ENCODE measurements around the gene KMT5C. TPM values are rescaled to one million over a fixed set of nuclear protein-coding genes. Genes with fewer than 3 reads are reported as not detected.

KMT5C gene
- total RNA-seq, 1 experiment from 2014 or later = 54.5 TPM

DNA sequence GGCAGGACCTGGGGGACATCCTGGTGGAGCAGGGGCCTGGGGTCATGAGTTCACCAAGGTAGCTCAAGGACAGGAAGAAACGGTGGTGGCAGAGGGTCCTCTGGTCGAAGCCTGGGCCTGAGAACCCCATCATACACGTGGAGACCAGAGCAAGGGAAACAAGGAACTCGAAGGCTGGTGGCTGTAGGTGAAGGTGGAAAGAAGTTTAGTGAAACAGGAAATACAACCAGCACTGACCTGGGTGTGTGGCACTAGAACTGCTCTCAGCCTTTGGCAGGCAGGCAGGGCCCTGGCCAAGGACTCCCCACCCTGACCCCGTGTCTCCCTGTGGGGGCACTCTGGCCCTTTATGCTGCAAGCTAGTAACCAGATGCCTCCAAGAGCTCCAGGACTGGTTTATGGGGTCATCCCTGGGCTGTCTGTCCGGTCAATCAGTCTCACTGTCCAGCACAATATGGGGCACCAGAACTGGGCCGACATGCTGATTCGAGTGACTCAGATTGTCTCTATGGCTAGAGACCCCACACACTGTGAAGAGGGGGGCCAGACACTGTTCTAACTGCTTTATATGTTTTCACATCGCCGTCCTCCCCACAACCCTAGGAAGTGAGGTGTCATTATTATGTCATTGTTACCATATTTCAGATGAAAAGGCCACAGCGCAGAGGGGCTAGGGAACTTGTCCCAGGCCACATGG lies 11.1 kb downstream of the KMT5C start:
- Histone ChIP-seq H3K4ac (ENCODE audit: low read depth, low read length) (no peak overlapping the region), H3K27ac (ENCODE audit: insufficient read length, low read depth, low read length) (no peak overlapping the region)

More for the DNA sequence above, 11.1 kb downstream of the KMT5C start:
- Histone ChIP-seq H4K91ac (ENCODE audit: insufficient read length, low read depth, low read length) (no peak overlapping the region), H3K9me3 (ENCODE audit: control insufficient read depth, low read depth, low read length) (no peaks in the 10 kb centered on the region), H2BK5ac (ENCODE audit: insufficient read length, low read length) (no peak overlapping the region), H2AK5ac (ENCODE audit: insufficient read length, low read length) (no peak overlapping the region), H2BK15ac (ENCODE audit: low read depth, low read length) (no peak overlapping the region), H2BK12ac (ENCODE audit: insufficient read length, low read depth, low read length) (no peak overlapping the region), H3K23me2 (ENCODE audit: insufficient read length, low read depth, low read length, poor library complexity, severe bottlenecking) (peaks cover 9% of the 10 kb centered on the region), H3K9ac (ENCODE audit: extremely low read depth, insufficient read length, low read length) (no peak overlapping the region), H2BK120ac (ENCODE audit: low read depth, low read length, poor library complexity, severe bottlenecking) (no peak overlapping the region), H3K79me2 (ENCODE audit: insufficient read depth, low read length) (no peaks in the 10 kb centered on the region), H3T11ph (ENCODE audit: low read length) (no peak overlapping the region), H3K56ac (ENCODE audit: insufficient read length, low read depth, low read length) (no peak overlapping the region), H3K79me1 (ENCODE audit: insufficient read depth, low read depth, low read length, poor library complexity, severe bottlenecking) (no peaks in the 10 kb centered on the region), H4K20me1 (ENCODE audit: control insufficient read depth, insufficient read depth, insufficient read length) (no peaks in the 10 kb centered on the region), H3K23ac (ENCODE audit: insufficient read length, low read depth, low read length) (no peak overlapping the region), H3K18ac (ENCODE audit: insufficient read length, low read depth, low read length) (no peak overlapping the region), H3K4me1 (ENCODE audit: insufficient read depth, low read length) (peaks cover 2% of the 10 kb centered on the region; the same call in 1 of the 2 replicates), H2AFZ (ENCODE audit: low read length) (no peak overlapping the region), H3K4me2 (ENCODE audit: insufficient read depth, insufficient read length, low read length) (no peak overlapping the region), H3K27me3 (ENCODE audit: insufficient read depth, low read length) (peaks cover 14% of the 10 kb centered on the region; the same call in 1 of the 2 replicates), H4K8ac (replicated peaks; ENCODE audit: insufficient read length, low read depth, low read length) (no peak overlapping the region), H2BK20ac (ENCODE audit: low read depth, low read length, poor library complexity, severe bottlenecking) (no peak overlapping the region), H3K14ac (ENCODE audit: insufficient read depth, low read length) (no peak overlapping the region), H4K5ac (ENCODE audit: insufficient read length, low read depth, low read length) (no peak overlapping the region)
- TF ChIP-seq, protein P1, sequence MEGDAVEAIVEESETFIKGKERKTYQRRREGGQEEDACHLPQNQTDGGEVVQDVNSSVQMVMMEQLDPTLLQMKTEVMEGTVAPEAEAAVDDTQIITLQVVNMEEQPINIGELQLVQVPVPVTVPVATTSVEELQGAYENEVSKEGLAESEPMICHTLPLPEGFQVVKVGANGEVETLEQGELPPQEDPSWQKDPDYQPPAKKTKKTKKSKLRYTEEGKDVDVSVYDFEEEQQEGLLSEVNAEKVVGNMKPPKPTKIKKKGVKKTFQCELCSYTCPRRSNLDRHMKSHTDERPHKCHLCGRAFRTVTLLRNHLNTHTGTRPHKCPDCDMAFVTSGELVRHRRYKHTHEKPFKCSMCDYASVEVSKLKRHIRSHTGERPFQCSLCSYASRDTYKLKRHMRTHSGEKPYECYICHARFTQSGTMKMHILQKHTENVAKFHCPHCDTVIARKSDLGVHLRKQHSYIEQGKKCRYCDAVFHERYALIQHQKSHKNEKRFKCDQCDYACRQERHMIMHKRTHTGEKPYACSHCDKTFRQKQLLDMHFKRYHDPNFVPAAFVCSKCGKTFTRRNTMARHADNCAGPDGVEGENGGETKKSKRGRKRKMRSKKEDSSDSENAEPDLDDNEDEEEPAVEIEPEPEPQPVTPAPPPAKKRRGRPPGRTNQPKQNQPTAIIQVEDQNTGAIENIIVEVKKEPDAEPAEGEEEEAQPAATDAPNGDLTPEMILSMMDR (conservative IDR thresholded peaks at IDR 0.05) = no peak
- Mint-ChIP-seq H3K4me1 (peaks cover 58 to 64% of the 10 kb centered on the region in 2 experiments), H3K4me3 (no peak overlapping the region), H3K9me3 (no peaks in the 10 kb centered on the region; a peak in 1 of 5 replicates), H3K27ac (peak overlapping the region; percentile 18 to 81 (median 53); a peak in 2 of 7 replicates), H3K36me3 (ENCODE audit: insufficient read depth in 1 of 3, low read depth in 3 of 3) (peaks cover 2 to 36% (median 17%) of the 10 kb centered on the region in 3 experiments; a peak in 6 of 7 replicates), H3K27me3 (ENCODE audit: low read depth) (peaks cover 49% of the 10 kb centered on the region)
- DNase-seq = no peak
- no CpG with 5 or more reads among the region's 11 CpGs for WGBS (ENCODE audit: extremely low coverage, insufficient read length, low lambda C conversion rate)
